ENCODE data around the gene CENPF. TPM values are rescaled to one million over a fixed set of nuclear protein-coding genes. Genes with fewer than 3 reads are reported as not detected.

Gene CENPF
- total RNA-seq, 1 donor from 2014 or later: 254 TPM

GRCh38 chr1:214683621-214684020 lies 80.6 kb downstream of the CENPF start:
- Histone ChIP-seq H4K20me1 (ENCODE audit: low read depth) (no peaks in the 10 kb centered on the region), H3F3A (ENCODE audit: low read depth) (no peaks in the 10 kb centered on the region), H3K4me2 (no peak overlapping the region), H2AFZ (replicated peaks) (no peak overlapping the region), H3K4me1 (no peaks in the 10 kb centered on the region), H3K79me2 (ENCODE audit: low read depth) (no peaks in the 10 kb centered on the region), H3K27ac (no peak overlapping the region), H3K27me3 (no peaks in the 10 kb centered on the region), H3K36me3 (no peaks in the 10 kb centered on the region), H3K4me3 (no peak overlapping the region), H3K9me3 (ENCODE audit: low read depth) (no peaks in the 10 kb centered on the region), H3K9ac (no peak overlapping the region)
- Mint-ChIP-seq H3K9me3 (no peaks in the 10 kb centered on the region), H3K27me3 (ENCODE audit: insufficient read depth, low read depth) (peaks cover 10% of the 10 kb centered on the region), H3K4me3 (no peak overlapping the region), H3K36me3 (no peaks in the 10 kb centered on the region), H3K27ac (no peak overlapping the region), H3K4me1 (peaks cover 12% of the 10 kb centered on the region)
- DNase-seq (ENCODE audit: low spot score): no peak
- TF ChIP-seq CTCF (IDR thresholded peaks at IDR 0.05) (no peak), EZH2 (IDR thresholded peaks at IDR 0.05) (no peak), EZH2phosphoT487 (IDR thresholded peaks at IDR 0.05) (no peak)

- Histone ChIP-seq H3K4me3 (no peak overlapping the region), H3K4me1 (no peaks in the 10 kb centered on the region), H3K36me3 (no peaks in the 10 kb centered on the region), H3K9ac (no peak overlapping the region), H2AFZ (replicated peaks) (no peak overlapping the region), H3K9me3 (ENCODE audit: low read depth) (no peaks in the 10 kb centered on the region), H3F3A (ENCODE audit: low read depth) (no peaks in the 10 kb centered on the region), H3K27me3 (no peaks in the 10 kb centered on the region), H3K27ac (no peak overlapping the region), H3K79me2 (ENCODE audit: low read depth) (no peaks in the 10 kb centered on the region), H3K4me2 (no peak overlapping the region), H4K20me1 (ENCODE audit: low read depth) (no peaks in the 10 kb centered on the region)
- peaks cover 12% of the 10 kb centered on the region for H3K4me1 Mint-ChIP-seq
- TF ChIP-seq EZH2 (IDR thresholded peaks at IDR 0.05): no peak
- no peak for TF ChIP-seq EZH2phosphoT487 (IDR thresholded peaks at IDR 0.05)
- TF ChIP-seq CTCF (IDR thresholded peaks at IDR 0.05): no peak
- H3K9me3 Mint-ChIP-seq: no peaks in the 10 kb centered on the region
- H3K36me3 Mint-ChIP-seq: no peaks in the 10 kb centered on the region
- no peak overlapping the region for H3K27ac Mint-ChIP-seq
- H3K27me3 Mint-ChIP-seq (ENCODE audit: insufficient read depth, low read depth): peaks cover 9% of the 10 kb centered on the region
- DNase-seq (ENCODE audit: low spot score): no peak
- no peak overlapping the region for H3K4me3 Mint-ChIP-seq
Observed at GRCh38 chr1:214685906-214686305, 82.9 kb downstream of the CENPF start.

- Histone ChIP-seq H2AFZ (replicated peaks) (no peak overlapping the region), H3K36me3 (no peaks in the 10 kb centered on the region), H3K27ac (no peak overlapping the region), H4K20me1 (ENCODE audit: low read depth) (no peaks in the 10 kb centered on the region), H3K4me3 (no peak overlapping the region), H3K79me2 (ENCODE audit: low read depth) (no peaks in the 10 kb centered on the region), H3K4me2 (no peak overlapping the region), H3K27me3 (no peaks in the 10 kb centered on the region), H3K9ac (no peak overlapping the region), H3F3A (ENCODE audit: low read depth) (no peaks in the 10 kb centered on the region), H3K4me1 (no peaks in the 10 kb centered on the region), H3K9me3 (ENCODE audit: low read depth) (no peaks in the 10 kb centered on the region)
- TF ChIP-seq EZH2 (IDR thresholded peaks at IDR 0.05) (no peak), EZH2phosphoT487 (IDR thresholded peaks at IDR 0.05) (no peak), CTCF (IDR thresholded peaks at IDR 0.05) (no peak)
- DNase-seq (ENCODE audit: low spot score): no peak
- no peaks in the 10 kb centered on the region for H3K36me3 Mint-ChIP-seq
- H3K4me3 Mint-ChIP-seq: no peak overlapping the region
- H3K27ac Mint-ChIP-seq: no peak overlapping the region
- H3K9me3 Mint-ChIP-seq: no peaks in the 10 kb centered on the region
- H3K27me3 Mint-ChIP-seq (ENCODE audit: insufficient read depth, low read depth): peaks cover 9% of the 10 kb centered on the region
- H3K4me1 Mint-ChIP-seq: peaks cover 12% of the 10 kb centered on the region
Observed at GRCh38 chr1:214686497-214686896, 83.5 kb downstream of the CENPF start.
